SK-N-SH treated with all-trans-retinoic acid at 6 μM for 48 hours (cell line): ENCODE measurements around the gene SLC25A14.

Experiments
- SNAI2 ChIP-seq: fragments of 250-450 bp; sonication (Bioruptor Pico); IDR thresholded peaks from 2 replicates; pipeline ENCODE4 v1.5.0; 2020; ENCODE audit warnings: mild to moderate bottlenecking, moderate library complexity
- TF ChIP-seq, protein P1 (sequence below): fragments of 250-450 bp; sonication (Bioruptor Pico); IDR thresholded peaks from 2 replicates; pipeline ENCODE4 v1.5.1; 2020; ENCODE audit warnings: low read depth, mild to moderate bottlenecking, moderate library complexity

DNA sequence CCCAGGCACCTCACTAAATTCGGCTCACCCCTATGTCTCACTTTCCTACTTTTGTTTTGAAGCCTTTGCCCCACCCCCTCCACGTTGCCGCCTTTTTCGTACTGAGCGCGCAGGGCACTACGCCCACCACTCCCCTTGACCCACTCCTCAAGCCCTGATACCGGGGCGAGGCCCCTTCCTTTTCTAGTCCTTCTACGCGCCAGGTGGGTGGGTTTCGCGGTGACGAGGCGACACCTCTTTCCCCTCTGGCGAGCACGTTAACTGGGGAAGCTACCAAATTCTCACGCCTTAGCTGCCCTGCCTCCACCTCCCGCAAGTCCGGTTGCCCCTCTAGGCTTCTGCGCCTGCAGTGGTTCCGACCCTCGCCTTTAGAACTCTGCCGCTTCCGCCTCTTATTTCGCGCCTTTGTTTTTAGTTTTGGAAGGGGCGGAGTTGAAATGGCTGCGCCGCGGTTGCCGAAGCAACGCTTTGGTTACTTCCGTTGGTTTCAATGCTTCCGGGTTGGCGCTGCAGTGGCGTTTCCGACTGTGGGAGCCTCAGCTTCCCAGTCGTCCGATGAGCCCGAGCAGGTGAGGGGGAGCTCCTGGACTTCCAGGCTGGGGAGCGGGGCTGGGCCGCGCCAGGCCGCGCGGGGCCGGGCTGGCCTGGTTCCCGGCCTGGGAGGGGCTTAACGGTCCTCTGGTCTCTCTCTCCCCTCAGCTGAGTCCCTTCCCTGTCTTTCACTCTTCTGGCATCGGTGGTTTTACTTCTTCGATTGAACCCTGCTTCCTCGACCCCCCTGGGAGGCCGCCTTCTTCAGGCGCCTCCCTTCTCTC, at the start of gene SLC25A14:
- TF ChIP-seq, protein P1, sequence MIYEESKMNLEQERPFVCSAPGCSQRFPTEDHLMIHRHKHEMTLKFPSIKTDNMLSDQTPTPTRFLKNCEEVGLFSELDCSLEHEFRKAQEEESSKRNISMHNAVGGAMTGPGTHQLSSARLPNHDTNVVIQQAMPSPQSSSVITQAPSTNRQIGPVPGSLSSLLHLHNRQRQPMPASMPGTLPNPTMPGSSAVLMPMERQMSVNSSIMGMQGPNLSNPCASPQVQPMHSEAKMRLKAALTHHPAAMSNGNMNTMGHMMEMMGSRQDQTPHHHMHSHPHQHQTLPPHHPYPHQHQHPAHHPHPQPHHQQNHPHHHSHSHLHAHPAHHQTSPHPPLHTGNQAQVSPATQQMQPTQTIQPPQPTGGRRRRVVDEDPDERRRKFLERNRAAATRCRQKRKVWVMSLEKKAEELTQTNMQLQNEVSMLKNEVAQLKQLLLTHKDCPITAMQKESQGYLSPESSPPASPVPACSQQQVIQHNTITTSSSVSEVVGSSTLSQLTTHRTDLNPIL (CRISPR knock-in tag) = no peak
- no peak for TF ChIP-seq SNAI2
